GM12891 (cell line): Measurements from ENCODE around the gene NDOR1.

Experiments
- POLR2A ChIP-seq: IDR thresholded peaks from 2 replicates; pipeline ENCODE4 v1.6.1; 2011; ENCODE audit warnings: low read depth, low read length, control low read depth
- POLR2AphosphoS5 ChIP-seq: IDR thresholded peaks from 2 replicates; pipeline ENCODE4 v1.6.1; 2011; ENCODE audit warnings: low read depth, low read length, control low read depth
- SPI1 ChIP-seq: IDR thresholded peaks from 2 replicates; pipeline ENCODE4 v1.6.1; 2011; ENCODE audit warnings: low read depth, low read length, control low read depth
- TAF1 ChIP-seq: IDR thresholded peaks from 2 replicates; pipeline ENCODE4 v1.6.1; 2011; ENCODE audit warnings: low read depth, low read length, control low read depth

DNA sequence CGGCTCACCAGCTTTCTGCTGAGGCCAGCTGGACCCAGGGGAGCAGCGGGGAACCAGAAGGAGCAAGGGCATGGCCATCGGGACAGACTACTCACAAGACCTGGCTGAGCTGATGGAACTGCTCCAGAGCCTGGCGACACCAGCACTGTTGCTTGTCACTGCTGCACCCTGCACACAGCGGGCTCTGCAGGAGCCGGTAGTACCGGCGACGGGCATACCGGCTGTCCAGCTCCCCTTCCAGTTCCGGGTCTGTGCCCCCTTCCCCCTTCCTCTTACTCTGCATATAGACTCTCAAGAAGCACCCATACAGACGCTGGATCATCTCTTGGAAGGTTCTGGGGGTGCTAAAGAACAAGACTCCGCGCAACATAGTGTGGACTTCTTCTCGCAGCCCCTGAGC, 18.1 kb upstream of the NDOR1 start:
- TF ChIP-seq POLR2AphosphoS5, result no peak
- TF ChIP-seq POLR2A, result no peak
- TF ChIP-seq TAF1, result no peak
- TF ChIP-seq SPI1, result no peak
